Activated CD8-positive, alpha-beta T cell treated with anti-CD3 and anti-CD28 coated beads for 36 hours (primary cell): Measurements from ENCODE around the gene CLTCL1. TPM values are rescaled to one million over a fixed set of nuclear protein-coding genes. Genes with fewer than 3 reads are reported as not detected.

Experiments used
- ATAC-seq: fragments of 200-7000 bp; cut with Tn5 transposase; one replicate; pipeline ENCODE4 v1.10.0; 2021; ENCODE audit warnings: mild to moderate bottlenecking, moderate library complexity
- CTCF ChIA-PET: fragments of 350-600 bp; sonication (Branson Sonifier 250); formaldehyde crosslinking; loops from one replicate; lab custom pipeline; 2021; ENCODE audit warnings: antibody characterized with exemption; lab: Charles Lee
- POLR2A ChIA-PET: fragments of 350-600 bp; sonication (Branson Sonifier 250); formaldehyde crosslinking; loops from one replicate; lab custom pipeline; 2021; ENCODE audit warnings: antibody characterized with exemption; lab: Charles Lee
- DNase-seq: peaks from one replicate; pipeline ENCODE4 v3.0.0-alpha.2; 2020
- H3K27ac Mint-ChIP-seq: one replicate; pipeline ENCODE4 v1.8.0; 2021; ENCODE audit warnings: mild to moderate bottlenecking, mixed read lengths
- H3K27me3 Mint-ChIP-seq: one replicate; pipeline ENCODE4 v1.8.0; 2021; ENCODE audit warnings: mixed read lengths
- H3K36me3 Mint-ChIP-seq: one replicate; pipeline ENCODE4 v1.8.0; 2021; ENCODE audit warnings: low read depth, mixed read lengths
- H3K4me1 Mint-ChIP-seq: one replicate; pipeline ENCODE4 v1.8.0; 2021; ENCODE audit warnings: low read depth, mixed read lengths
- H3K4me3 Mint-ChIP-seq: one replicate; pipeline ENCODE4 v1.8.0; 2021; ENCODE audit warnings: mild to moderate bottlenecking, moderate library complexity, mixed read lengths
- H3K9me3 Mint-ChIP-seq: one replicate; pipeline ENCODE4 v1.8.0; 2021; ENCODE audit warnings: mixed read lengths
- intact Hi-C: fragments of 100-400 bp; cut with micrococcal nuclease; formaldehyde crosslinking; loops from one replicate; pipeline ENCODE4 v1.10.0; 2022
- total RNA-seq, 2 experiments: library from RNA; stranded (reverse); gene quantifications; one replicate each; pipeline ENCODE4 v1.2.3, GENCODE V29; 2021
- TF ChIP-seq, protein P1 (sequence below): fragments of 200-600 bp; IDR thresholded peaks from one replicate; pipeline ENCODE4 v1.8.0; 2022; ENCODE audit warnings: antibody characterized with exemption, mild to moderate bottlenecking

The CLTCL1 gene
- total RNA-seq, 2 experiments from 2014 or later: 0.45 to 0.65 TPM

DNA sequence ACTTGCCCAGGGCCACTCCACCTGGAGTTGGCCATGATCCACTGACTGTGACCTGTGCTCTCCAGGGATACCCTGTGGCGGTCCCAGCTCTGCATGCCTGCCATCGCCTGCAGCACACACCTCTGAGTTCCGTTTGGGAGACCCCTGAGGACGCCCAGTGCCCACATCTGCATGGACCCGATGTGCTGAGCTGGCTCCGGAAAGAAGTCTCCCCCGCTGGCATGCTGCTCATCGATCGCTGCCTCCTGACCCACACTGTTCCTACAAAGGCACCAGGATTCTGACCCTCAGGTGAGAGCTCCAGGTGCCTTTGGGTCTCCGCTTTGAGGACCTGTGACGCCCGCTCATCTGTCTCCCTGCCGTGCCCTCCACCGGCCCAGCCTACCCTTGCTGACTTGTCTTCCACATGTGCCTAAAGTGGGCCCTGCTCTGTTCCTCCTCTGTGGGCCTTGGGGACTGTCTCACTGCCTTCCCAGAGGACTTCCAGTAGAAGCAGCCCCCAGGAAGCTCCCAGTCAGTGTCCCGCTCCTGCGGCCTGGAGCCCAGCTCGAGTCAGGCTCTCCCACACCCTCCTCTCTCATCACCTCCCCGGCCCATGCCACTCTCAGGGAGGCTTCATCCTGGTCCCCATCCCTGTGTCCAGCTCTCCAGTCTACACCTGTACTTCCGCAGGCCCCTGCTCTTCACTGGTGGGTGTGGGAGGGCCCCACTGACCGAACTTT lies 107.1 kb downstream of the CLTCL1 start:
- no peaks in the 10 kb centered on the region for H3K36me3 Mint-ChIP-seq

DNA sequence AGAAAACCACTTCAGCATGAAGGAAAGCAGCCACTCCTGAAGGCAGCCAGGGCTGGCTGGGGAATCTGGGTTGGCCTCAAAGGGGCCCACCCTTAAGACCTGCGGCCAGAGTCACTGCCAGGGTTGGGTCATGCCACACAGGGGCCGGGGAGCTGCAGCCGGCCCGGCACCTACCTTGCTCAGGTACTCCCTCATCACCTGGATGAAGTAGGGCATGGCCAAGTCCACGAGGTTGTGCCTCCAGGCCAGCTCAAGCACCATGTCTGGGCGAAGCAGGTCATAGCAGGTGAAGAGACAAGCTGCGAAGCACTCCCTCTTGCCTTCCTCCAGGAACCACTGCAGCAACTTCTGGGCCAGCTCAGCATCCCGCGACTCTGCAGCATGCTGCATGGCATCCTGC lies 108.3 kb downstream of the CLTCL1 start:
- Mint-ChIP-seq H3K4me1 (peaks cover 22% of the 10 kb centered on the region), H3K9me3 (no peaks in the 10 kb centered on the region), H3K27me3 (no peaks in the 10 kb centered on the region), H3K36me3 (no peaks in the 10 kb centered on the region), H3K4me3 (no peak overlapping the region), H3K27ac (no peak overlapping the region)
- ChIA-PET CTCF (no interaction called here), POLR2A (interaction anchor here (1.3 to 2.5 kb wide), 2 partner anchors 9 to 39 kb away, joined by 4 to 7 read pairs; partner anchors contain the start of gene ESS2)
- TF ChIP-seq, protein P1, sequence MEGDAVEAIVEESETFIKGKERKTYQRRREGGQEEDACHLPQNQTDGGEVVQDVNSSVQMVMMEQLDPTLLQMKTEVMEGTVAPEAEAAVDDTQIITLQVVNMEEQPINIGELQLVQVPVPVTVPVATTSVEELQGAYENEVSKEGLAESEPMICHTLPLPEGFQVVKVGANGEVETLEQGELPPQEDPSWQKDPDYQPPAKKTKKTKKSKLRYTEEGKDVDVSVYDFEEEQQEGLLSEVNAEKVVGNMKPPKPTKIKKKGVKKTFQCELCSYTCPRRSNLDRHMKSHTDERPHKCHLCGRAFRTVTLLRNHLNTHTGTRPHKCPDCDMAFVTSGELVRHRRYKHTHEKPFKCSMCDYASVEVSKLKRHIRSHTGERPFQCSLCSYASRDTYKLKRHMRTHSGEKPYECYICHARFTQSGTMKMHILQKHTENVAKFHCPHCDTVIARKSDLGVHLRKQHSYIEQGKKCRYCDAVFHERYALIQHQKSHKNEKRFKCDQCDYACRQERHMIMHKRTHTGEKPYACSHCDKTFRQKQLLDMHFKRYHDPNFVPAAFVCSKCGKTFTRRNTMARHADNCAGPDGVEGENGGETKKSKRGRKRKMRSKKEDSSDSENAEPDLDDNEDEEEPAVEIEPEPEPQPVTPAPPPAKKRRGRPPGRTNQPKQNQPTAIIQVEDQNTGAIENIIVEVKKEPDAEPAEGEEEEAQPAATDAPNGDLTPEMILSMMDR: no peak
- DNase-seq: no peak
- no peak for ATAC-seq
- intact Hi-C loops: no loop called here

More for the DNA sequence above, 107.1 kb downstream of the CLTCL1 start:
- TF ChIP-seq, protein P1: no peak
- Mint-ChIP-seq H3K9me3 (no peaks in the 10 kb centered on the region), H3K4me1 (peaks cover 19% of the 10 kb centered on the region), H3K27ac (no peak overlapping the region), H3K27me3 (no peaks in the 10 kb centered on the region), H3K4me3 (no peak overlapping the region)
- ATAC-seq (no peak), DNase-seq (no peak)
- intact Hi-C loops: no loop called here
- ChIA-PET CTCF (interaction anchor here (0.8 kb wide), 1 partner anchor 41 kb away, joined by 3 read pairs; no protein-coding TSS in a partner anchor), POLR2A (interaction anchor here (0.6 to 2.5 kb wide), 2 partner anchors 9 to 10 kb away, joined by 3 to 7 read pairs; no protein-coding TSS in a partner anchor)

DNA sequence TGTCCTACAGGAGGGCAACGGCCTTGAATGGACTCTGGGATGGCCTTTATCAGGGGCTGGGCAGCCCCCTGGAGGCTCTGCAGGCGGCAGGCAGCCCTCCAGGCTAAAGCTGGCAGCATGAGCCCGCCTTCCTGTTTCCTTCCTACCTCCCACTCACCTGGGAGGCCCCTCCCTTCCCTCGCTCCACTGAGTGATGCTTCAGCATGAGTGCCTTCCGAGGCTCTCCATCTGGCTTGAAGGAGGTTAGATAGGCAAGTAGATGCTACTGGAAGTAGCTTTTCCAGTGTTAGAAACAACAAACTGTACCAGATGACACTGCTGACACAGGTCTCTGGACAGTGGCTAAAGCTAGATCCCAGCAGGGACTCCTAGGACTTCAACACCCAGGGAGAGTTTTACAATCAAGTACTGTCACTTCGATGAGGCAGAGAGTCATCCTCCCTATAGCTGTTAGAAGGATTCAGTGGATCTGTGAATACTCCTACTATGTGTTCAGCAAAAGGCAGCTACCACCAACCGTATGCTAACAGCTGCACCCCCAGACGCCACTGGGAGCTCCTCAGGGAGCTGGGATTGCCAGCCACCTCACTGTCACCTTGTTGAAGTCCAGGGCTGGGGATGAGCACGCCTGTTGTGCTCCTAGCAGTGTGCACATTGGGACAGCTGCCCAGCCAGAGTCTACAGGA lies 108.9 kb downstream of the CLTCL1 start:
- DNase-seq: peak; percentile 71
- TF ChIP-seq, protein P1: no peak
- ChIA-PET POLR2A (interaction anchor here (1.3 to 2.5 kb wide), 2 partner anchors 8 to 38 kb away, joined by 4 to 7 read pairs; partner anchors contain the start of gene ESS2), CTCF (no interaction called here)
- Mint-ChIP-seq H3K4me1 (peaks cover 22% of the 10 kb centered on the region), H3K4me3 (peak overlapping the region; percentile 33), H3K27me3 (no peaks in the 10 kb centered on the region), H3K27ac (peak overlapping the region; percentile 70), H3K36me3 (no peaks in the 10 kb centered on the region), H3K9me3 (no peaks in the 10 kb centered on the region)
- intact Hi-C loops: no loop called here
- peak; percentile 18 for ATAC-seq

DNA sequence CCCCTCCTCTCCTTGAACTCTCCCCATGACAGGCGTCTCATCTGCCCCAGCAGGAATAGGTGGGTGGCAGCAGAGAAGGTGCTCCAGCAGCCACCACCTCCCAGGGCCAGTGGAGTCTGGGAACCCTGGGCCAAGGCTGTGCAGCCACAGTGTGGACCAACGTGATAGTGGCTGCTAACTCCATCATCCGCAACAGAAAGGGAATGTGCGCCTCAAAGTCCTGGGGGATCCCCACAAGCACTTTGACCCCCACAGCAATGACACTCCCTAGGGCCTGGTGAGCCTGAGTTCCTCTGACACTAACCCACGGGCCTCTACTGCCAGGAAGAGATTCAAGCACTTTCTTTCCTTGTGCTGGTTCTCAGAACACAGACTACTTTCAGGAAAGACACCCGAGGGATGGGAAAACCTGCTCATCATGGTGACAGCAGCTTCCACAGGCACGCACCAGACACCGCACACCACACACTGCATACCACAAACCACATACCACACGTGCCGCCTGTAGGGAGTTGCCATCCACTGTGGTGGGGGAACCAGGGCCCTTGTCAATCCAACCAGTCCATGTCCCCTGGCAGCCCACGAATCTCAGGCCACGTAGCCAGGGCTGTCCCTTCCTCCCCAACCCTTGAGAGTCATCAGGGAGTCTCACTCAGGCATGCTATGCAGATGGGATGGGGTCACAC lies 109.6 kb downstream of the CLTCL1 start:
- Mint-ChIP-seq H3K4me3 (peak overlapping the region; percentile 33), H3K9me3 (no peaks in the 10 kb centered on the region)

More for the DNA sequence above, 109.6 kb downstream of the CLTCL1 start:
- H3K27me3 Mint-ChIP-seq: no peaks in the 10 kb centered on the region
- peaks cover 23% of the 10 kb centered on the region for H3K4me1 Mint-ChIP-seq
- no peak for ATAC-seq
- intact Hi-C loops: no loop called here
- ChIA-PET POLR2A (interaction anchor here (1.3 kb wide), 1 partner anchor 38 kb away, joined by 4 read pairs; the partner anchor contains the start of gene ESS2), CTCF (no interaction called here)
- no peaks in the 10 kb centered on the region for H3K36me3 Mint-ChIP-seq
- TF ChIP-seq, protein P1: no peak
- H3K27ac Mint-ChIP-seq: peak overlapping the region; percentile 70
- peak; percentile 51 for DNase-seq
